HCT116 (cell line): ENCODE results near the gene TCEA3. TPM values are rescaled to one million over a fixed set of nuclear protein-coding genes. Genes with fewer than 3 reads are reported as not detected.
"Not testable (repeated sequence)": the region's sequence is repeated elsewhere in the genome, so short reads cannot be mapped to it uniquely, and the experiment has no call there.

Experiments used
- ATAC-seq: fragments of 200-7000 bp; cut with Tn5 transposase; 2 replicates; pipeline ENCODE4 v1.9.1; 2020; ENCODE audit warnings: mild to moderate bottlenecking, moderate library complexity
- BruUV-seq: library from RNA; stranded (reverse); fragments of 400-500 nt; replicated peaks from 2 replicates; lab custom pipeline; 2021; lab: Mats Ljungman, UMichigan
- CTCF ChIA-PET: fragments of 300-600 bp; sonication (Branson Sonifier 250); formaldehyde crosslinking; loops from one replicate; lab custom pipeline; 2021; ENCODE audit warnings: antibody characterized with exemption; lab: Charles Lee
- POLR2A ChIA-PET: fragments of 300-600, 350-600 bp; sonication (Branson Sonifier 250); formaldehyde crosslinking; loops from one replicate; lab custom pipeline; 2021; ENCODE audit warnings: antibody characterized with exemption; lab: Charles Lee
- RAD21 ChIA-PET, 2 experiments: fragments of 300-600 bp; sonication (Branson Sonifier 250); formaldehyde crosslinking; loops; one replicate each; lab custom pipeline; 2023; ENCODE audit warnings: low total read pairs in 2 of 2; ENCODE audit not compliant: uncharacterized antibody in 2 of 2, unreplicated experiment in 2 of 2, low non-redundant PET in 1 of 2; lab: Charles Lee
- DNase-seq: peaks from one replicate; pipeline ENCODE4 v3.0.0-alpha.2; 2010; ENCODE audit warnings: low read depth, low spot score
- H2AFZ ChIP-seq: fragments of 200-600 bp; shearing (Covaris generic), sonication (generic); 2 replicates; pipeline ENCODE4 v1.6.1; 2017; ENCODE audit warnings: low read depth, mixed run types, mixed read lengths, antibody characterized with exemption, low read length; ENCODE audit not compliant: poor library complexity, severe bottlenecking
- H3K27ac ChIP-seq: 2 replicates; pipeline ENCODE4 v1.5.1; 2012; ENCODE audit warnings: low read depth, low read length
- H3K27me3 ChIP-seq: fragments of 200-600 bp; sonication (generic); 2 replicates; pipeline ENCODE4 v1.6.1; 2016; ENCODE audit warnings: mixed run types, low read length, mixed read lengths; ENCODE audit not compliant: insufficient read depth
- H3K36me3 ChIP-seq, 2 experiments: fragments of 200-500 bp in 1 of 2; fragments of 200-600 bp in 1 of 2; sonication (Bioruptor generic) in 1 of 2; sonication (generic) in 1 of 2; 2 replicates each; pipeline versions ENCODE4 v1.5.1 to v1.6.1; 2014 to 2016; ENCODE audit warnings: low read length in 2 of 2, inconsistent platforms in 1 of 2, mixed read lengths in 1 of 2, mixed run types in 1 of 2; ENCODE audit not compliant: insufficient read depth in 2 of 2, control insufficient read depth in 1 of 2
- H3K4me1 ChIP-seq, 2 experiments: fragments of 200-600 bp in 1 of 2; sonication (generic) in 1 of 2; 2 replicates each; pipeline versions ENCODE4 v1.5.1 to v1.6.1; 2012 to 2017; ENCODE audit warnings: low read length in 2 of 2, inconsistent platforms in 1 of 2, mild to moderate bottlenecking in 1 of 2, mixed read lengths in 1 of 2, mixed run types in 1 of 2, moderate library complexity in 1 of 2; ENCODE audit not compliant: insufficient read depth in 2 of 2, control insufficient read depth in 1 of 2
- H3K4me2 ChIP-seq: fragments of 200-600 bp; sonication (generic); 2 replicates; pipeline ENCODE4 v1.6.1; 2017; ENCODE audit warnings: mixed run types, low read length, mixed read lengths
- H3K4me3 ChIP-seq, 2 experiments: fragments of 200-600 bp in 1 of 2; sonication (generic) in 1 of 2; replicated peaks in 1 of 2; 2 replicates each; pipeline ENCODE4 v1.5.1; 2011 to 2016; ENCODE audit warnings: low read length in 2 of 2, control low read depth in 1 of 2, low read depth in 1 of 2, mild to moderate bottlenecking in 1 of 2, mixed read lengths in 1 of 2, mixed run types in 1 of 2
- H3K79me2 ChIP-seq: fragments of 200-600 bp; sonication (generic); 2 replicates; pipeline ENCODE4 v1.6.1; 2017; ENCODE audit warnings: mild to moderate bottlenecking, mixed run types, low read length, moderate library complexity, mixed read lengths; ENCODE audit not compliant: insufficient read depth
- H3K9ac ChIP-seq: fragments of 200-600 bp; sonication (generic); 2 replicates; pipeline ENCODE4 v1.6.1; 2016; ENCODE audit warnings: low read length, mixed read lengths
- H3K9me2 ChIP-seq: fragments of 200-600 bp; sonication (generic), shearing (Covaris generic); 2 replicates; pipeline ENCODE4 v1.6.1; 2017; ENCODE audit warnings: mixed run types, mild to moderate bottlenecking, moderate library complexity; ENCODE audit not compliant: insufficient read depth
- H3K9me3 ChIP-seq, 2 experiments: fragments of 200-500 bp in 1 of 2; fragments of 200-600 bp in 1 of 2; sonication (Bioruptor generic) in 1 of 2; sonication (generic) in 1 of 2; 2 replicates each; pipeline ENCODE4 v1.6.1; 2014 to 2017; ENCODE audit warnings: low read length in 2 of 2, mixed read lengths in 2 of 2, inconsistent platforms in 1 of 2, low read depth in 1 of 2, mild to moderate bottlenecking in 1 of 2, mixed run types in 1 of 2, moderate library complexity in 1 of 2; ENCODE audit not compliant: control insufficient read depth in 1 of 2, insufficient read depth in 1 of 2
- H4K20me1 ChIP-seq: fragments of 200-600 bp; sonication (generic), shearing (Covaris generic); 2 replicates; pipeline ENCODE4 v1.6.1; 2017; ENCODE audit warnings: mixed run types, mild to moderate bottlenecking, moderate library complexity; ENCODE audit not compliant: insufficient read depth
- ATF3 ChIP-seq: IDR thresholded peaks from 2 replicates; pipeline ENCODE4 v1.6.1; 2012
- CEBPB ChIP-seq: IDR thresholded peaks from 2 replicates; pipeline ENCODE4 v1.6.1; 2012; ENCODE audit warnings: low read depth
- CTCF ChIP-seq, 3 experiments: fragments of 200-600 bp in 1 of 3; sonication (generic) in 1 of 3; IDR thresholded peaks in 2 of 3; conservative IDR thresholded peaks in 1 of 3; 2 replicates each; pipeline ENCODE4 v1.5.1; 2012 to 2017; ENCODE audit warnings: low read depth in 2 of 3, low read length in 2 of 3, antibody characterized with exemption in 1 of 3, borderline replicate concordance in 1 of 3, control low read depth in 1 of 3, mild to moderate bottlenecking in 1 of 3, mixed read lengths in 1 of 3, mixed run types in 1 of 3, moderate library complexity in 1 of 3; ENCODE audit not compliant: insufficient read depth in 1 of 3
- EGR1 ChIP-seq: IDR thresholded peaks from 2 replicates; pipeline ENCODE4 v1.6.1; 2012; ENCODE audit warnings: low read depth
- ELF1 ChIP-seq: IDR thresholded peaks from 2 replicates; pipeline ENCODE4 v1.6.1; 2012; ENCODE audit warnings: low read depth, borderline replicate concordance
- MAX ChIP-seq: IDR thresholded peaks from 2 replicates; pipeline ENCODE4 v1.6.1; 2012
- SRF ChIP-seq: IDR thresholded peaks from 2 replicates; pipeline ENCODE4 v1.6.1; 2012; ENCODE audit warnings: low read depth
- TCF7L2 ChIP-seq: IDR thresholded peaks from 2 replicates; pipeline ENCODE4 v1.7.0; 2011; ENCODE audit warnings: borderline replicate concordance, inconsistent platforms; ENCODE audit not compliant: insufficient read depth, insufficient read length; ENCODE audit errors: extremely low read depth
- YY1 ChIP-seq: IDR thresholded peaks from 2 replicates; pipeline ENCODE4 v1.6.1; 2011; ENCODE audit warnings: low read length, low read depth, moderate library complexity, mild to moderate bottlenecking; ENCODE audit not compliant: insufficient replicate concordance; ENCODE audit errors: extremely low read depth
- ZFX ChIP-seq: fragments of 450-650 bp; IDR thresholded peaks from 2 replicates; pipeline ENCODE4 v1.6.1; 2017
- intact Hi-C: fragments of 100-400 bp; cut with micrococcal nuclease; formaldehyde crosslinking; loops from 2 replicates; pipeline ENCODE4 v1.10.0; 2022
- total RNA-seq: library from RNA; stranded (reverse); gene quantifications from one replicate; pipeline ENCODE4 v1.2.1, GENCODE V29; 2021; ENCODE audit not compliant: unreplicated experiment

The TCEA3 gene
- total RNA-seq, 1 experiment from 2014 or later, result 3.7 TPM

- TF ChIP-seq CTCF (IDR thresholded peaks at IDR 0.05 in 2 of 3, conservative IDR thresholded peaks at IDR 0.05 in 1 of 3; ENCODE audit: borderline replicate concordance in 1 of 3, insufficient read depth in 1 of 3, low read depth in 2 of 3, low read length in 2 of 3), result no peak
- no peak for TF ChIP-seq ELF1
- no peak for TF ChIP-seq MAX
- no peak for TF ChIP-seq YY1
- no peak for TF ChIP-seq ZFX
- TF ChIP-seq EGR1, result no peak
- no peak for TF ChIP-seq SRF
- no peak for TF ChIP-seq ATF3
- TF ChIP-seq TCF7L2, result no peak
- TF ChIP-seq CEBPB, result no peak
Measured at GRCh38 chr1:23381233-23381885, 43.2 kb downstream of the TCEA3 start (continued).

- ChIA-PET RAD21 (no interaction called here), POLR2A (no interaction called here), CTCF (interaction anchor here (1.2 kb wide), 1 partner anchor 23 kb away, joined by 4 read pairs; no protein-coding TSS in a partner anchor)
- peaks cover 28 to 44% of the 10 kb centered on the region in 2 experiments for H3K4me1 ChIP-seq
- no peak overlapping the region for H3K4me2 ChIP-seq
- ATAC-seq, result no peak
- no peaks in the 10 kb centered on the region for H3K36me3 ChIP-seq
- DNase-seq, result no peak
- H3K27me3 ChIP-seq, result no peaks in the 10 kb centered on the region
- H3K9ac ChIP-seq, result no peak overlapping the region
- no peaks in the 10 kb centered on the region for H3K9me3 ChIP-seq
- TF ChIP-seq SRF, result no peak
- no peak overlapping the region for H2AFZ ChIP-seq
- no peaks in the 10 kb centered on the region for H3K79me2 ChIP-seq
- no peaks in the 10 kb centered on the region for H4K20me1 ChIP-seq
- no TSS peak for BruUV-seq
- H3K27ac ChIP-seq, result no peak overlapping the region
- H3K4me3 ChIP-seq, result no peak overlapping the region
- intact Hi-C loops, result no loop called here
- no peaks in the 10 kb centered on the region for H3K9me2 ChIP-seq
Measured at GRCh38 chr1:23380719-23381118, 43.8 kb downstream of the TCEA3 start.

GRCh38 chr1:23380236-23380635 is 44.3 kb downstream of the TCEA3 start:
- CTCF ChIA-PET, result interaction anchor here (1.2 kb wide), 1 partner anchor 24 kb away, joined by 4 read pairs; no protein-coding TSS in a partner anchor

More at GRCh38 chr1:23380236-23380635, 44.3 kb downstream of the TCEA3 start:
- H3K27me3 ChIP-seq, BruUV-seq, ATAC-seq, H3K4me2 ChIP-seq, H3K36me3 ChIP-seq, H4K20me1 ChIP-seq, H3K4me3 ChIP-seq, H3K9ac ChIP-seq, H2AFZ ChIP-seq, H3K9me2 ChIP-seq, H3K79me2 ChIP-seq, H3K9me3 ChIP-seq, RAD21 ChIA-PET, H3K27ac ChIP-seq, intact Hi-C loops, DNase-seq, POLR2A ChIA-PET: not testable (repeated sequence)
- peaks cover 28 to 42% of the 10 kb centered on the region in 2 experiments for H3K4me1 ChIP-seq
